GM19455 (cell line): ENCODE results near the gene SNCG.
"Not testable (repeated sequence)": the region's sequence is repeated elsewhere in the genome, so short reads cannot be mapped to it uniquely, and the experiment has no call there.

ENCODE experiments used
- ATAC-seq: cut with Tn5 transposase; IDR thresholded peaks from one replicate; pipeline ENCODE4 v1.9.1; 2021; ENCODE audit not compliant: unreplicated experiment

The SNCG gene

GRCh38 chr10:86958116-86958900, at the start of gene SNCG:
Gene SNCG, plus strand, starts transcription at chr10:86958599. Its CDS starts 99 bp downstream, at chr10:86958698.
- ATAC-seq = no peak

GRCh38 chr10:86914734-86915133, 43.7 kb upstream of the SNCG start:
- no peak for ATAC-seq

GRCh38 chr10:86918022-86918471, 40.4 kb upstream of the SNCG start:
- ATAC-seq = no peak

GRCh38 chr10:86922553-86922961, 35.8 kb upstream of the SNCG start:
- no peak for ATAC-seq

GRCh38 chr10:86929468-86930380, 28.7 kb upstream of the SNCG start:
- no peak for ATAC-seq

GRCh38 chr10:86931872-86932271, 26.5 kb upstream of the SNCG start:
- ATAC-seq = no peak

- ATAC-seq = no peak
These were observed 25.7 kb upstream of the SNCG start for GRCh38 chr10:86932674-86933073.

- not testable (repeated sequence) for ATAC-seq
These were observed 24.2 kb upstream of the SNCG start for GRCh38 chr10:86934162-86934711.

- no peak for ATAC-seq
These were observed 21.5 kb upstream of the SNCG start for GRCh38 chr10:86936661-86937501.

GRCh38 chr10:86937502-86938154, 20.8 kb upstream of the SNCG start:
- no peak for ATAC-seq

GRCh38 chr10:86938260-86938659, 20.1 kb upstream of the SNCG start:
- ATAC-seq = no peak

- ATAC-seq = not testable (repeated sequence)
These were observed 18.3 kb upstream of the SNCG start for GRCh38 chr10:86940076-86940475.

GRCh38 chr10:86940677-86941076, 17.7 kb upstream of the SNCG start:
- no peak for ATAC-seq

- no peak for ATAC-seq
These were observed 17.0 kb upstream of the SNCG start for GRCh38 chr10:86941426-86941825.

- no peak for ATAC-seq
These were observed 16.4 kb upstream of the SNCG start for GRCh38 chr10:86941991-86942421.

GRCh38 chr10:86942441-86943315, 15.7 kb upstream of the SNCG start:
- ATAC-seq = no peak

- ATAC-seq = no peak
These were observed 14.9 kb upstream of the SNCG start for GRCh38 chr10:86943316-86944030.

GRCh38 chr10:86944031-86944419, 14.4 kb upstream of the SNCG start:
- no peak for ATAC-seq
